NCI-H2196 treated with DMSO at 0.1 percent for 48 hours (cell line): Measurements from ENCODE around the gene MGLL.

Source experiments
- DNase-seq: peaks from one replicate; lab custom pipeline; 2025; ENCODE audit not compliant: unreplicated experiment; lab: John Stamatoyannopoulos, UW

The MGLL gene

DNA sequence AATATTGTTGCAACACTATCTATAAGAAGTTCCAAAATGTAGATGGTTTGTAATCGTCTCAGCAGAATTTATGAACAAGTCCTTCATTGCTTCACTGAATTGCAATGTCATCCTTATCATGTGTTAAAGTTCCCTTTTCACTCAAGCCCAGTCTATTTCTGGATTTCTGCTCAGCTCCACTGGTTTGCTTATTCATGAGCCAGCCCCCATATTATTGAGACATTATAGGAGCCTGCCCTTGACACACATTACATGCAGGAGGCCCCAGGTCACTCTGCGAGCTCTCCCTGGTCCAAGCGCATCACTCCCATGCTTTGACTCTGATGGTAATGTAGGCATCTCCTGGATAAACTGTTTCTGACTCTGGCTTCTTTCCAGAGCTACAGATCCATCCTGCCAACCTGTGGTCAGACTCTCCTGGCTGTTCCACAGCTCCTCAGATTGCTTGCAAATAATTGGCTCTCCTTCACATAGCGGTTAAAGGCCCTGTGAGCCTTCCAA lies 92.7 kb downstream of the MGLL start:
- DNase-seq = no peak

DNA sequence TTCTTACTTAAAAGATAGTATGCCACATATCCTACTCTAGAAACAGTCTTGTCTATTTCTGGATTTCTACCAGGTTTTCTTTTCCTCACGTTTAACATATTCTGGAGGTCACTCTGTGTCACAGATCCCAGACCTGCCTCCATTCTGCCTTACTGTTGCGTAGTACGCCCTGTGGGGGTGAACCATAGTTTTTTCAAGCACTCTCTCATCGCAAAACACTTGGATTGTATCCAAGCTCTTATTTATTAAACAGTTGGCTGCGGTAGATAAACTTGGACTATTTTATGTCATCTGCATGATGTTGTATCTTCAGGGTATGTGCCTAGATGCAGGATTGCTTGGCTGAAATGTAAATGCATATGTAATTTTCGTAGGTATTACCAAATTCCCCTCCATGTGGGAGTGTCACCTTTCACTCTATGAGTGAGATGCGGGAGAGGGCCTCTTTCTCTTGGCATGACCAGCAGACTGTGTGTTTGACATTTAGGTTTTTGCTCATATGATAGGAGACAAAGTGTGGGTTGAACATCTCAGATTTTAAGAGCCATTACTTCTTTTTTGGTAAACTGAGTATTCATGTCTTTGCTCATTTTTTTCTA lies 93.8 kb downstream of the MGLL start:
- DNase-seq = no peak

DNA sequence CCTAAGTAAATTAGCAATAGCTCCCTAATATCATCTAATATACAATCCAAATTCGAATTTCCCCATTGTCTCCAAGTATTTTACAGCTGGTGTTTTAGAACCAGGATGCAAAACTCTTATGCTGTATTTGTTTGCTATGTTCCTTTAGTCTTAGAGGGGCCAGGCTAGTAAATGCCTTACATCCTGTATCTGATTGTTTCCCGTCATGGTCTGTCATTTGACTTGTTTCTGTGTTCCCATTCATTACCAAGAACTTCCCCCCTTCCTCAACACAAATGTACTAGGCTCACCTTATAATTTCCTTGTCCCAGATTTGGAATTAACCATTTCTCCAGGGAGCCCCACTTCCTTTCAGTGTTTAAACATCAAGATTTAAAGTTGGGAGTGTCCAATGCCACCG lies 95.4 kb downstream of the MGLL start:
- no peak for DNase-seq

DNA sequence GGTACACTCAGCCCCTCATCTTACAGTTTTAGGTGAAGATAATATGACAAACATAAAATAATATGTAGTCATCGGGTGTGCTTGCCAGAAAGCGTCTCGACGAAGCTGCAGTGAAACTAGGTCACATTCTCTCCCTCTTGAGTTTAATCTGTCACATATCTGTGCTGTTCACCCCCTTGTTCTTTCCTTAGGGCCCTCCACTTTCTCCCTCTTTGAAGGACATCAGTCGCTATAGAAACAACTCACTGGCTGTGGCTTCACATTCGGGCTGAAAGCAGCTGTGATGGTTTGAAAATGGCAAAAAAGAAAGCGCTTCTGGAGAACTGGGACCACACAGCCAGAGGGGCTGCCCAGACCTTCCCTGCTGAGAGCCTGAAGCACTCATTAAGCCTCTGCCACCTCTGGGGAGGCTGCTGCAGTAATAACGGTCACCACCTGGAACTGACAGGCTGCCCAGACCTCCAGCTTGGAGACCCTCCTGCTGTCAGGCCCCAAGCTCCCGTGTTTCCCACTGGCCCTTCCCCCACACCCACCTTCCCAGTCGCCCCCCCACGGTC lies 99.2 kb downstream of the MGLL start:
- no peak for DNase-seq

DNA sequence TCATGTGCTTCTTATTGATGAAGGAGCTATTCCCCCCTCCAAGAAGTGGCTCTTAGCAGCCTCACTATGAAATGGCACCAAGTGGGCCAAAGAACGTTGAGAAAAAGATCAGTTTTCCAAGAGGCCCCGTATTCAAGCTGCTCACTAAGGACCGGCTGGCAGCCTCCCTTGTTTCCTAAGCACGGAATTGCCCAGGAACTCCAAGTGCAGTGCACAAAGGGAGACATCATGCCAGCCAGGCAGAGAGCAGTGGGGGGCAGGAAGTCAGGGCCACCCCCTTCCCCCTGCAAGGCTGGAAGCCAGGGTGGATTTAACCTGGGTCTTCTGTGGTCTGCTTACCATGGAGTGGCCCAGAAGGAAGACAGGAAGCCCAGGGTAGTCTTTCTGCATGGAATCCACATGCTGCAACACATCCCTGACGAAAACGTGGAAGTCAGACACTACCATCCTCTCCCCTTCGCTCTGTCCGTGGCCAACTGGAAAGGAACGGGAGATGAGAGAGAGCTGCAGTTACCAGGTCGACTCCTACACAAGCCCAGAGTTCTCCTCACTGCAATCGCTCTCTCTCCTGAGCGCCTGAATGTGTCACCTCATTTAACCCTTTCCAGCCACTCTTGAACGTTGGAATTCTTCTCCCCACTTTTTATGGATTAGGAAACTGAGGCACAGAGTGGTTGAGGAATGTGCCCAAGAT lies 100.1 kb downstream of the MGLL start:
- DNase-seq = no peak

DNA sequence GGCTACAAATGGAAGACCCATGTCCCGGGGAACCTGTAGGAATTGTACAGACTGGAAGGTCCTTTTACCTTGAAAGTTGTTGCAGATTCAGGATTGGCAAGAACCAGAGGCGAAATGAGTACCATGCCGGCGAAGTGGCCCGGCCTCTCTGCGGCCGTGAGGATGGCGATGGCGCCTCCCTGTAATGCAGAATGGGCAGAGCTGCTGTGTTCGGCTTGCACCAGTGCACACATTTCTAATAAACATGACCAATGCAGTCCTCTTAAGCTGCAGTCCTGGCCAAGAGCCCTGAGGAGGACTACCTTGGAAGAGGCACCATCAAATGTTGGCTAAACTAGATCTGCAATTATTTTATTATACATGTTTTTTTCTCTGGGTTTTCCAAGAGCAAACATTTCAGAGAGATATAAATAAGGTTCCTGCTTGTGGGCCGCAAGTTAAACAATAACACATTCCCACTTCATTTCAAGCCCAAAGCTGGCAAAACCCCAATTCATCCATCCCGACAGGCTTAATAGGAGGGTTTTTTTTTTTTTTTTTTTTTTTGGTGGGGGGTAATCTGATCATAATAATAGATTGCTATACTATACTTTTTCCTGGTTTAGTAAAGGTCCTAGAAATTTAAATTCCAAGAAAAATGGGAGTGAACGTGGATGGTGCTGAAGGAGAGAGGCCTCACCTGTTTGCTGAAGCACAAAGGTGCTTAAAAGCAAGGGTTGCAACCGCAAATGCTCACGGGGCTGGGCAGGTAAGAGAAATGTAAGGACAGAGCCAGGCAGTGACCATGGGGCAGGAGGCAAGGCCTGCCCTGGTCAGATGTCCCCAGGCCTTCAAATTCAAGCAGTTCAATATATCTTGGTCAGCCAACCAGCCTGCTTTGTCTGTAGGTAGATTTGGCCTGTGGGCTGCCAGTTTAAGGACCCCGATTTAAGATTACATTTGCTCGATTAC lies 101.1 kb downstream of the MGLL start:
- DNase-seq = no peak

DNA sequence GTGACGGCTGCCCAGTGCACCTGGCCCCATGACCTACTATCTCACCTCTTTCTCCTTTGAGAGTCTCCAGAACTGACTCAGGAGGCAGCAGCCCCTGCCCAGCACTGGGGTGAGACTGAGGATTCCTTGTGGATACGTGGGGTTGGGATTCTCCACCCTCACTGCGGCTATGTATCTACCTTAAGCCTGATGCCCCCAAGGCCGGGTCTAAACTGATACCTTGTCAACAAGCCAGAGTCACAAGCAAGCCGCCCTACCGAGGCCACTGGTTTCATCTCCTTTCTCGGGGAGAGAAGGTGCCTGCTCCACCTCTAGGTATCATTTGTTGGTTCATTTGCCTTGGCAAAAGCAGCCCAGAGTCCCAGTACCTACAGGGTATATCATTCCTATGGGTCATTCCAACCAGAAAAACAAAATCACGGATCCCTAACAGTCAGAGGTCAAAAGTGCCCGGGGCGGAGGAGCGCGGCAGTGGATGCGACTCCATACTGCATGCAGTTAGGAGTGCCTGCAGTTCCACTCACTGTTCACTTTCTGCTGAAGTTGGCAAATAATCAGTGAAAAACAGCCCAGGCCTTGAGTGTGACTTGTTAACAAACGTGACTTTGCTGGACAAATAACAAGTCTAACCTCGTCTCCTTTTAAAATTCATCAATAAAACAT lies 102.0 kb downstream of the MGLL start:
- no peak for DNase-seq

DNA sequence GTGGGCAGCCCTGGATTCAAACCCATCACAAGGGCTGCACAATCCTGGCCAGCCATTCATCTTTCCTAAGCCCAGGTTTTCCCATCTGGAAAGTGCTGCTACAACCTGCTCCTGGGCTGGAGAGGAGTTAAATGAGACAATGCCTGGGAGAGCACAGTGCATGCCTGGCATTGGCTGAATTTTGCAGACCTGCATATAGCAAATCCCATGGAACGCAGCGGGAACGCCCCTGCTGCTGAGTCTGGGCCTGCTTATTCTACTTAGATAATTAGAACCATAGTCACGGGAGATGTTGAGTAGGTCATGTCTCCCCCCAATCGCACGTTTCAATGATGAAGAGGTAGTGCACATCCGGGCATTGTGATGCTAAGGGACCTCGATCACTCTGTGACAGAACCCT lies 102.9 kb downstream of the MGLL start:
- DNase-seq = no peak

DNA sequence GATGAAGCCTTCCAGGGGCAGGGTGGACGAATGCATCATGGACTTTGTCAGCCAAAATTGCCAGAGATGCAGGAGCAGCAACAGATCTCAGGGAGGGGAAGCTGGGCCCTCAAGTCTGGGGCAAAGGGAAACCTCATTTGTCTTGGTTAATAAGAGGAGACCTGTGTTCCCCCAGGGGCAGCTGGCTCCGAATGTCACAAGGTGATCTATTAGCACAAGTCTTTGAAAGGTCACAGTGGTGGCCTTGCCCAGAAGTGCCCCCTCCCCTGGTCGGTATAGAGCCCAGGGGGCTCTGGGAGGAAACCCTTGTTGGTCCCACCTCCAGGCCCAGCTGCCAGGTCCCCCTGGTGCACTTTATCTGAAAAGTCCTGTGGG lies 103.4 kb downstream of the MGLL start:
- DNase-seq = no peak

DNA sequence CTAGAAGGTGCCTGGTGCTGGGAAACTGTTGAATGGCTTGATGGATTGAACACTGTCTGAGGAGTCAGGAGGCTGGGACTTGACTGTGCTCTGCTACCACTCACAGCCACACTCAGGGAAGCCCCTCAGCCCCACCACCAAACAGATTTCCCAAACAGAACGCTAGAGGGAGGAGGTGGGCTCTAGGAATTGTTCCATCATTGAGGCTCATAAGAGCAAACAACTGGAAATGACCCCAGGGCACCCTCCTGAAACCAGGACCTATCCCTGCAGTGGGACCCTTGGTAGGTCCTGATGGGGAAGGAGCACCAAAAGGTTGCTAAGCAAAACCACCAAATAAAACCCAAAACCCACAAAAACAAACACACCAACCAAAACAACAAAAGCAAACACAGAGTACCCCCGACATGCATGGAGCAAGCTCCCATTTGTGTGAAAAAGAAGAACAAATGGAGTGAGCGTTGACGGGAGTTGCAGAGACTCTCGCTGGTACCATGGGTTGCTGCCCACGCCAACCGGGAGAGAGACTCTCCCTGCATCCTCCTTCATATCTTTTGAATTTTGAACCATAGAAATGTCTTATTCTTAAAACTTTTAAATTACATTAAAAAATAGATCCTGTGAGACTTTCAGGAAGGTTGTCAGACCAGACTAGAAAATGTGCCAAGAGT lies 103.9 kb downstream of the MGLL start:
- no peak for DNase-seq

DNA sequence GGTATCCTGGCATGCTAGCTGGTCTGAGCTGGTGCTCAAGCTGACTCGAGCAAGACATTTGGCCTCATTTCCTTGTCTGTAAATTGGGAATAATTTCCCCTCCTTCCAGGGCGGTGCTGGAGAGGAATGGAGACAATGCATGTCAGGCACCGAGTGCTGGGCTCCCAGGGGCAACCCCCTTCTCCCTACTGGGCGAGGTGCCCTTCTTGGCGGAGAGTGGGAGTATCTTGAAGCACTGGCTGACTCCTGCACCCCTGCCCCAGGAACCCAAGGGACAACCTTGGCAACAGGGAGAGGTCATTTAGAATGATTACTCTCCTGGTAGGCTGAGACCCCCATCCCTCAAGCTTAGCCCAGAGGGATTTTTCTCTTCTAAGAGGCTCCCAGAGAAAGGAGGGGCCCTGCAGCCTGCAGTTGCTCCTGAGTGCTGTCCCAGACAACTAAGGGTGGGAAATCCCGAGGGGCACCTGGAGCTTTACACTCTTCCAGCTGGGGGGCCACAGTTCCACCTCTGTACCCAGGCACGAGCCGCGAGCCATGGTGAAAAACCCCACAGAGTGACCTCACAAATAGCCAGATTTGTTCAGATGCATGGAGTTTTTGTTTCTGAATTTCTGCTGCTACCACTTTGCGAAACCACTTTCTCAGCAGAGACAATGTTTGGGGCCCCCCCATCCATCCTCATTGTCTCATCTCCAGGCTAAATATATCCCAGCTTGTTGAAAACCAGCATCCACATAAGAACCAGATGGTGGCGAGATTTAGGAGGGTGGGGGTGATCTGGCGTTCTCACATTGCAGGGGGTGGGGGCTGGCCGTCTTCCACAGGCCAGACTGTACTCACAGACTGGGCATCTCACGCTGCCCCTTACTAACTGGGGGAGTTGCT lies 104.7 kb downstream of the MGLL start:
- DNase-seq = no peak

DNA sequence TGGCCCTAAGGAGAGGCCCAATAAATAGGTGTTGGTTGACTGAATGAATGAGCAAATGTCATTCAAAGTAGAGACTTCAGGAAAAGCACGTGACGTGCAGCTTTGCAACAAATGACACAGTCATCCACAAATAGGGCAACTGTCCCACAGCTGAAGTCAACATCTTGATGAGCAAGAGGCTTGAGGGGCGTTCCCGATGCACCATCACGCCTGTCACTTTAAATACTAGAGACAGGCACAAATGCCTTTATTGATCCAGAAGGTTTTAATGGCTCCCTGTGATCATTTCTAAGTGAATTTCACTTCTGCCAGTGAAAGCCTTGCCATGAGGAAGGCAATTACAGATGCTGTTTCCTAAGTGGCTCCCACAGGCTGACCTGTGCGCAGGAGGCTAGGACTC lies 105.9 kb downstream of the MGLL start:
- DNase-seq = no peak

DNA sequence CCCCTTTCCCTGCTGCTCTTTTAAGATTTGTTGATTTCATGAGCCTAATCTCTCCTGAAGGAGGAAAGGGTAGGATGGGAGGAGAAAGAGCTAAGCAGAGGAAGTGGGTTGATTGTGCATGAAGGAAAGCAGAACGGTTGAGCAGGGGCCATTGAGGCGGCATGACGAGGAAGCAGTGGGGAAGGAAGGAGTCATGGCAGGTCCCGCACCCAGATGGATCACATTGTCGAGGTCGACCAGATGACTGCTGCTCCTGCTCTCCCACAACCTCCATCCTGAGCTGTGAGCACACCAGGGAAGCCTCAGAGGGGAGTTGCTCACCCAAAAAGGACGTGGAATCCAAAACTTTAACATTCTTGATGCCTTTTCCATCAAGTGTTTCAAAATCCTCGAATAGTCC lies 106.8 kb downstream of the MGLL start:
- no peak for DNase-seq

DNA sequence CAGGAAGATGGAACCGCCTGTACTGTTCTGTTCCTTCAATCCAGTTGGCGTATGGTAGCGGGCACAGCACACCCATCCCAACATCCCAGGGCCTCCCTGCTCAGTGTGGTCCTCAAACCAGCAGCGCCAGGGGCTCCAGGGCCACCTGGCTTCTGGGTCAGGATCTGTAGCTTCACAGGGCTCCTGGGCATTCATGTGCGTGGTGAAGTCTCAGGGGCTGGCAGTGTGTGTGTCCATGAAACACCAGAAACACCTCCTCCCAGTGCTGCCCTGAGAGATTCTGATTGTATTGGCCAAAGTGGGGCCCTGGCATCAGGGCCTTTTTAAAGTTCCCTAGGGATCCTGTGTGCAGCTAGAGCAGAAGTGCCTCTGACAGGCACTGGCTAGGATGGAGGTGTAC lies 107.4 kb downstream of the MGLL start:
- no peak for DNase-seq

DNA sequence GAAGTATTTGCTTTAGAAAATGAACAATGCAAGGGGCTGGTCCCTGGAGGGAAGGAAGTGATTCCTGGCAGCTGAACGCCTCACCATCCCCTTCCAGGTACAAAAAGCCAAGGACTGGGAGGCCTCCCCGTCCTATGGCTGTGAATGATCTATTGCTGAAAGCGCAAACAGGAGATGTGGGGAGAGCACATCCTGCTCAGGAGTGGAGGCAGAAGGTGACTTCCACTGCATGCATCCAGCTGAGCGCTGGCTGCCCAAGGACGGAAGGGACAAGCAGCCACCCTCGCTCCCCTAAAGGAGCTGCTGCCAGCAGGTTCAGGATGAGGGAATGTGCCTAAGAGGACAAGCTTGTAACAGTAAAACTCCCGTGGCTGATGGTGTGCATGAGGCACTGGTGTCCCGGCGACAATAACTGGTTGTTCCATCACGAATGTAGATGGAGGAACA lies 108.2 kb downstream of the MGLL start:
- no peak for DNase-seq

DNA sequence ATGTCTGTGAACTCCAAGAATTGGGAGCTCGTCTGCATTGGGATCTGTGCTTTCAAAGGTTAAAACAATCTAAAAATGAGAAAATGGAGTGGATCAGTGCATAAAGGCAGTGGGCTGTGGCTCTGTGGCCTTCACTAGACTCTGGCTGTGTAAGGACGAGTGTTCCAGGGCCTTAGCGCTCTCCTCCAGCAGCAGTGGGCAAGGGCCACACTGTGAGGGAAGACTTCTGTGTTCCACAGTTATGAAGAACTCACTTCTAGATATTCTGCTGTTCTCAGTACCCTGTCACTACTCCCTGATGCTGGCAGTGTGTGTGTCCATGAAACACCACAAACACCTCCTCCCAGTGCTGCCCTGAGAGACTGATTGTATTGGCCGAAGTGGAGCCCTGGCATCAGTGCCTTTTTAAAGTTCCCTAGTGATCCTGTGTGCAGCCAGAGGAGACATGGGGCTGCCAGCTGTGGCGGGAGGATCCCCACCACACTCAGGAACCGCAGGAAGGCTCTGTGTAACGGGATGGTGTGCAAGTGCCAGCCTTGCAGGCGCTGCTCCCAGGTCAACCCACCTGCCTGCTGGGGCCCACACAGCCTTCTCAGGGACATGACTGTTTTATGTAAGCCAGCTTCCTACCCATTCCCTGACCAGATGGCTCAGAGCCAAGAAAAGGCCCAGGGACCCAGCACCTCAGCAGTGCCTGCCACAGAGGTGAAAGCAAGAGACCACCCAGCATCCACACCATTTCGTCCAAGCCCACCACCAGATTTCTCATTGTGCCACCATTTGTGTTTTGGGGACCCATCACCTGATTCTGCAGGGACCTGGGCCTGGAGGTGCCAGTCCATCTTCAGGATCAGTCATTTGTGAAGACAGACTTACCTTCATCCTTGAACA lies 109.2 kb downstream of the MGLL start:
- no peak for DNase-seq

DNA sequence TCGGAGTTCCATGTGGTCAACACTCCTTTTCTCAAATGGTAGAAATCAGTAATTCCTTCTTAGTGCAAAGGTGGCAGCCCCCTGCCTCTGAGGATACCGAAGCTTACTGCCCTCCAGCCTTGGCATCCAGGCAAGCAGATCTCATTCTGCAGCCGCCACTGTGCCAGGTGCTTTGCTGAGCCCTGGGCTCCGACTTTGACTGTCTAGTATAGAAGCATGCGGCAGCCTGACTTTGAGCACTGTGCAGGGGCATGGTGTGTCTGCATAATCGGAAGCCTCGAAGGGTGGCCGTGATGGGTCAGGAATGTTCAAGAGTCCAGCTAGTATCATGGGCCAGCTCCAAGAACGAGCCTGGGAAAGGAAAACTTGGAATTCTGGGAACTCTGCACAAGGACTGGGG lies 109.9 kb downstream of the MGLL start:
- DNase-seq = no peak

DNA sequence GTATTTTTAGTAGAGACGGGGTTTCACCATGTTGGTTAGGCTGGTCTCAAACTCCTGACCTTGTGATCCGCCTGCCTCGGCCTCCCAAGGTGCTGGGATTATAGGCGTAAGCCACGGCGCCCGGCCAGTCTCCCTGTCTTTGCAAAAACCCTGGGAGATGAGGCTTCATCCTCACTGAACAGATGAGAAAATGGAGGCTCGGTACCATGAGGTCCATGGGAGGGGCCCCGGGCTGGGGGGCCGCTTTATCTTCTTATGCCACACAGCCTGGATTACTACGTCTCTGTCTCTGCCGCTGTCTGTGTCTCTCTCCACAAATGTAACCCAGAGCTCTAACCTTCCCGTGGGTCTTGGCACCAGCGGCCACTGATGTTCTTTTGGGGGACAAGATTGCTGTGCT lies 110.4 kb downstream of the MGLL start:
- no peak for DNase-seq
